GM21381 (cell line): ENCODE data around the gene TBX2.

Experiments
- ATAC-seq: cut with Tn5 transposase; IDR thresholded peaks from one replicate; pipeline ENCODE4 v1.9.1; 2021; ENCODE audit warnings: mild to moderate bottlenecking, moderate library complexity; ENCODE audit not compliant: unreplicated experiment

The TBX2 gene

DNA sequence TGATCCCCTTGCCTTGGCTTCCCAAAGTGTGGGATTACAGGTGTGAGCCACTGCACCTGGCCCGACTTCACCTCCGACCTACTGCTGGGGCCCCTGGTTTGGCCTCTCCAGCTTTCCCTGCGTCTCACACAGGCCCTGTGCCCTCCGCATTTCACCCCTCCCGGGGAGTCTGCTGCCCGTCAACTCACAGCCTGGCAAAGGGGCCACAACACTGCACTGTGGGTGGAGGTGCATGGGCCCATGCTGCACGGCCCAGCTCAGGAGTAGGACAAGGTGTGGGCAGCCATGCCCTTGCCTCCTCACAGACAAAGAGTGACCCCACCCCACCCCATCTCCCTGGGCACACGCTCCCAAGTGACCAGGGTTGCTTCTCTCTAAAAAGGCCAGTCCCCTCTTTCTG lies 12.6 kb upstream of the TBX2 start:
- ATAC-seq: no peak

DNA sequence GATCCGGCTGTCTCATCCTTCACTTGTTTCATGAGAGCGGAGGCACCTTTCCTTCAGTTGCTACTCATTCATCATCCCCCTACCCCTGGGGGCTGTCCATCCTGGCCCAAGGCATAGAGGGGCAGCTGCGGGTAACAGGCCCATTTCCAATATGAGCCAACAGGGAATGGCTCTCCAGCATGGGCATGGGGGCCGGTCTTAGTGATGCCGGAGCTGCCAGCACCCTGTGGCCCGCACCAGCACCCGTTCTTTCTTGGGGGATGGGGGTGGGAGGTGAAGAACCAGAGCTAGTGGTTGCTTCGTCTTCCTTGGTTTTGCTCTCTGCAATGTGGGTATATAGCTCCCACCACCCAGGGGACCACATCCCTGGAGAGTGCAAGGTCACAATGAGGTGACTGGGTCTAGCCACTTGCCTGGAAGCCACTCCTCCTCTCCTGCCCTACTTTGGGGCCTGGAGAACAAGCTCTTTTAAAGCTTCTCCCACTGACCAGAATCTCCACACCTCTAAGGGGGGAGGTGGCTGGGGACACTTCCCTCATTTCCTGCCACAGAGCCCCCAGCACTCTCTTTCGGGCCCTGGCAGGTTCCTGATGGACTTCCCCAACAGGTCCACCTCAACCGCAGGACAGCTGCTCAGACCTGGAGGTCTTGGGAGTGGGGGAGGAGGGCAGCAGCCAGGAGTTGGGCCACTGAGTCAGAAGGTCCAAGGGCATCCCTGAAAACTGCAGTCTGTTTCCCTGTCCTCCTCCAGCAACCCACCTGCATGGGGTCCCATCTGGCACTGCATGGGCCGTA lies 11.9 kb upstream of the TBX2 start:
- no peak for ATAC-seq

DNA sequence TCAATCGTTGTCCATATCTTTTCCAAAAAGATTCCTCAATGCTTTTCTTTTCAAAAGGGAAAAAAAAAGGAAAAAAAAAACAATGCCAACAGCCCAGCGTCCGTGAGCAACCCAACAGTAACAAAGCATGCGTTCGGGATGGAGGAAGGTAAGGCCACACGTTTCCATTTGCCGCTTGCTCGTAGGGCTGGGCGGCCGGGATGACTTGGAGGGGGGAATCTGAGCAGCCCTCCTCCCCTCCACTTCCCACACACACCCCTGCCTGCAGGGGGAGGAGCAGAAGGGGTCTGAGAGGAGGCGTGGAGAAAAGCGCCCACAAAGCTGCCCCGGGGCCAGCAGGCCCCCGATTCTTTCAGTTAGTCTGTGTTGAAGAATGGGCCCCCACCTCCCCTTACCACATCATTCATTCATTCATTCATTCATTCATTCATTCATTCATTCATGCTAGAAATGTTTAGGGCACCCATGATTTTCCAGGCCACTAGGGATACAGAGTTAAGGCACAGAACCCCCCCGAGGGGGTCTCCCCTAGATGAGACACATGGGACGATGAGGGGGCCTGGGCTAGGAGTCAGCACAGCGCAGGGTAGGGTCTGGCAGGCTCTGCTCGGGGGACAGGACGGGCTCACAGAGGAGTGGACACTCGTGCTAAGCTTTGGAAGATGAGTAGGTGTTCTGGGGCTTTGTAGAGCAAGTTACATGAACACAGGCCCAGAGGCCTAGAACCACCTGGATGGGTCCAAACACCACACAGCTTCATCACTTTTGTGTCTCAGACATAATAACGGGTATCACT lies 10.9 kb upstream of the TBX2 start:
- no peak for ATAC-seq

DNA sequence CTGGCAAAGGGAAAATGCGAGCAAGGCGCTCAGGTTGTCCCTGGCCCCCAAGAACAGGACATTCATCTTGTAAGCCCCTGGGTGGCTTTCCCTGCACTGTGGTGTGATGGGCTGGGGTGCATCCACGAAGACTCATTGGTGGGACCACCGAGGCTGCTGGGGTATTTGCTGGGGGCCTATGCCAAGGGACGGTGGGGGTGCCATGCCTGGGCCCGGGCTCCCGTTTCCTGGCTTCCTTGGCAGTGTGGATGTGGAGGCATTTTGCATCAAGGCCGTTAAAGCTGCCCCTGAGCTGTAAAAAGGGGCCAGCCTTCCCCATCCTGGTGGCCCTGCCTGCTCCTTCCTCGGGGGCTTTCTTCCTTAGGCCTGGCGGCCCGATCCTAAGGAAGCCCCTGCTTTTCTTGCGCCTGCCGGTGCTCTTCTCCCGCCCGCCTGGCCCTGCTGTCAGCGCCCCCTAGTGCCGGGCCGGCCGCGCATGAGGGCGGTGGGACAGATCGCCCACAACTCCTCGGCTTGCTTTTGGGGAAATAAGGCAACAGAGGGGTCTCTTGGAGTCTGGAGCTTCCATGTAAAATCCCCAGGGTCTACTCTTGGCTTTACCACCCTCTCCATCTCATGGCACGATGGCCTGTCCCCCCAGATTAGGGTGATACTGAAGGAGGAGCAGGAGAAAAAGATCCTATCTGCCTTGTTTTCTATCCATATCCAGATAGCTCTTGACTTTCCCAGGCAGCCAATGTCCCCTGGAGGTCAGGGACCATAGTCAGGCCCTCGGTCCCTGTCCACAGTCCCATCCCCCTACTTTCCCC lies 9.8 kb upstream of the TBX2 start:
- ATAC-seq: no peak

DNA sequence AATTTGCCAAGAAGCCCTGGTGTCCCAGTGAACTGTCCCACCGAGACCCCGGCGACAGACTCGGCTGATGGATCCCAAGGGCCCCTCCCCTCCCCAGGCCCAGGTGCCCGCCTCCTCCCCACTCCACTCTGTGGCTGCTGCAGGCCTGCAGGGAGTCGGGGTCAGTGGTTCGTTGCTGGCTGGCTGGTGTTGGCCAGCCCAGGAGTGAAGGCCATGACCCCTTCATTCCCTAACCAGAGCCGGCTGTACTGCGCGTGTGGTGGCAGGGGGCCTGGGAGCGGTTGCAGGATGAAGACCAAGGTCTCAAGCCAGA lies 9.2 kb upstream of the TBX2 start:
- ATAC-seq: no peak

DNA sequence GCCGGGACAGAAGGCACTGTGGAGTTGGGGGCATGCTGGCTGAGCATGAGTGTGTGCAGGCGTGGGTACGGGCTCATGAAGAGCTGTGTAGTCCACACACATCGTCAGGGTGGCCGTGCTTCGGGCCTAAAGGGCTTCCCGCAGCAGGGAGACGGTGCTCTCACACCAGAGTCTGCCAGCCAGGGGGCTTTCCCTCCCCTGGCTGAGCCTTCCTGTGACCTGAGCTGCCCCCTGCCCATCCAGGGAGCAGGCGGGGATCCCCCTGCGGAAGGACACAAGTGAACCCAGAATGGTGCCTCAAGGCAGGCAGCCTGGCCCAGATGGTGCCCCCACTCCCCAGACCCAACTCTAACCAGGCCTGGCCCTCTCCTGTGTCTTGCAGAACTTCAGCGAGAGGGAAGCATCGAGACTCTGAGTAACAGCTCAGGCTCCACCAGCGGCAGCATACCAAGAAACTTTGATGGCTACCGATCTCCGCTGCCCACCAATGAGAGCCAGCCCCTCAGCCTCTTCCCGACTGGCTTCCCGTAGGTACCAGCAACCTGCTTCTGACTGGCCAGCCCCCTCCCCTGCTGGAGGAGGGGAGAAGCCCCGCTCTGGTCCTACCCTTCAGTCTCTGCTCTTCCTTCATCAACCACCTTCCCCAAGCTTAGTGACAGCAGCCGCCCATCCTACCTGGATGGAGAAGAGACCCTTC lies 7.9 kb upstream of the TBX2 start:
- ATAC-seq: no peak

DNA sequence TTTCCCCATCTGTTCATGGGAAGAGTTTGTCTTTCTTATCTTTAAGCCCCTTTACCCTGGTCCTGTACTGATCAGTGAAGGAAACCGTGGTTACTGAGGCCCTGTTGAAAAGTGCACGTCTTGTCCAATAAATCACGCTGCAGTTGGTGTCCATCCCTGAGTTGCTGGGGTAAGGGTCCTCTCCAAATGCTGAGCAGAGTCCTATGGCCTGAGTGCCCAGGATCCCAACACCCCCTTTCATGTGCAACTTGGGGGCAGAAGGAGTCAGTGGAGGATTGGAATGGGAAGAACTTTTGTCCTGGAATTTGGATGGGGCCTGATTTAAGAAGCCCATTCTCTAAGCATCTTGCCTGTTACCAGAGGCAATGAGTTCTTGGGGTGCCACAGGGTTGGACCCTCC lies 7.0 kb upstream of the TBX2 start:
- no peak for ATAC-seq

DNA sequence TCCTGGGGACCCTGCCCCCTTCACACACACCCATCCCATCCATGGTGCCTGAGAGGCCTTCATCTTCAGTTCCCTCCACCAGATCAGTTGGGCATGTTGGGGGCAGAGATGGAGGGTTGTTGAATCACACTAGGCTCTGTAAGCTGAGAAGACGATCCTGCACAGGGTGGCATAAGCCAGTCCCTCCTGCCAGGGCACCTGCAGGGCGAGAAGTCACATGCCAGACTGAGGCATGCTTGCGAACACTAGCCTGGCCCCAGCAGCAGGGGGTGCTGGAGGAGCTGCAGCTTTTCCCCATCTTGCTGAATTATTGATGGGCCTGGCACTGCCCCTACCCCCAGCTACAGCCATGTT lies 6.1 kb upstream of the TBX2 start:
- no peak for ATAC-seq

DNA sequence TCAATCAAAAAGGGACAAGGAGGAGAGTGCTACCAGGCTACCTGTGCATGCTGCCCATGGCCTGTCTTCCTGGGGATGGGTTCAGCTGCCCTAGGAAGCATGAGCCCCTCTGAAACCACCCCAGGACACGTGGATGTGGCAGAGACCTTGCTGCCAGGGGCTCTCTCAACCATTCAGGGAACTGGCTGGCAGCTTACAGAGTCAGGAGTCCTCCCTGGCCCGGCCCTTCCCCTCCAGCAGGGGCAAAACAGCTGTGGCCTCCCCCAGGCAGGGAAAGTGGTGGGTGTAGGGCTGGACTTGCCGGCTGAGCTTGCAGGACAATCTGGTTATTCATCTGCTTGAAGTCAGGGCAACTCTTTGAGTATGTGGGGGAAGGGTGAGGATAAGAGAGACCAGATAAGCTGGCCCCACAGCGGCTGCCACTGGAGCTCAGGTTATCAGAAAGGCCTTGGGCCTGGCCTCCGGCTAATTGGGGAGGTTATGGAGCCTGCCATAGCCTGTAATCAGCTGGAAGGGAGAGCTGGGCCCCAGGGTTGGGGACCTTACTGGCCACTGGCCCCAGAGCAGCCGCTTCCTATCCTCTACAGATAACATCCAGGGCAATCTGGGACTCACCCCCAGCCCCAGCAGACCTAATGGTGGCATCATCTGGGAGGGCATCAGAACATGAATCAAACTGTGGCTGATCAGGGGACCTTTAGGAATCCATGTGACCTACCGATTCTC lies 5.6 kb upstream of the TBX2 start:
- no peak for ATAC-seq

DNA sequence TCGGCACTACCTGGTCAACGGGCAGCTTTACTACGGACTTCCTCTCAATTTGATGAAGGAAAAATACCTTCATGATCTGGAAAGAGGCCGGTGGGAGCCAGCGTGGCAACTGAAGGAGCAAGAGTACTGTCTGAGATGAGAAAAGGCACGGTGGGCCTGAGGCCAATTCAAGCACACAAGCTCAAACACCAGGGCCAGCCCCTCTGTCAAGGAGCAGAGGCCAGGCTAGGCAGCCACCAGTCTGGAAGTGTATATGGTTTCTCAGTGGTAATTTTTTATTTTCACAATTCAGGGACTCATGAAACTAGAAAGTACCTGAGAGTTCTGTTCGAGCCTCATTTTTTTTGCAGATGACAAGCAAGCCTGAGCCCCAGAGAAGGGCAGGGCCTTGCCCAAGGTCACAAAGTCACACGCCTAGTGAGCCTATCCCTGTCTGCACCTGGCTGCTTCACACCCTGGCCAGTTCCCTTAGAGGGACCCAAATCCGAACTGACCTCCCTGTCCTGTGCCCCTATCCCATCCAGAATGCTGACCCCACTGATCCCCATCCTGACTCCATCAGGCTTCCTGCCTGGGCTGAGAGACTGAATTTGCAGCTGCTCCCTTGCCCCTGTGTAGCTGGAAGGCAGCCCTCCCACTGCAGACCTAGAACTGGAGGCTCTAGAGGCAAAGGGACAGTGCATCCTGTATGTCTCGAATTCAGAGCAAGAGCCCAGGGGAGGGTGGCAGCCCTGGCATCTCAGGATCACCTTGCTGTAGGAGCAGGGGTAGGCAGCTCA lies 4.8 kb upstream of the TBX2 start:
- ATAC-seq: no peak

DNA sequence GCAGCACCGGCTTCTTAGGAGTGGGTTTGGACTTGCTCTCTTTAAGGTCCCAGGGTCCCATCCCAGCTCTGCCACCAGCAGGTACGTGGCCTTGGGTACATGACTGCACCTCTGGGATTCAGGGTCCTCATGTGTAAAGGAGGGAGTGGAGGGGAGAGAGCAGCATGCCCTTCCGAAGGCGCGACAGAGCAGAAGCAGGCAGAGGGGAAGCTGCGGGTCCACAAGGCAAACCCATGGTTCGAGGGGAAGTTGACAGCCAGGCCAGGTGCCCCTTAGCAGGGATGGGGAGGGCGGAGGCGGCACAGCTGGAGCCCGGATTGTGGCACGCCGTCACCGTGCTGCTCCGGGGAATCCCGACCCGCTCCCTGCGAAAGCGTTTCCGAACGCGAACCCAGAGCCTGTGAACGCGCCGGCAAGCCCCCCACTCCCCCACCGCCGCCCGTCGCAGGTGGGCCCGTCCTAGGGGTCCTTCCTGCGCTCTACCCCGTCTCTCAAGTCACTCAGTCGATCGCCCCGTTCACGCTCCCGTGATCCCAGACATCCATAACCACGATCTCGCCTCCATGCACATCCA lies 4.1 kb upstream of the TBX2 start:
- no peak for ATAC-seq

DNA sequence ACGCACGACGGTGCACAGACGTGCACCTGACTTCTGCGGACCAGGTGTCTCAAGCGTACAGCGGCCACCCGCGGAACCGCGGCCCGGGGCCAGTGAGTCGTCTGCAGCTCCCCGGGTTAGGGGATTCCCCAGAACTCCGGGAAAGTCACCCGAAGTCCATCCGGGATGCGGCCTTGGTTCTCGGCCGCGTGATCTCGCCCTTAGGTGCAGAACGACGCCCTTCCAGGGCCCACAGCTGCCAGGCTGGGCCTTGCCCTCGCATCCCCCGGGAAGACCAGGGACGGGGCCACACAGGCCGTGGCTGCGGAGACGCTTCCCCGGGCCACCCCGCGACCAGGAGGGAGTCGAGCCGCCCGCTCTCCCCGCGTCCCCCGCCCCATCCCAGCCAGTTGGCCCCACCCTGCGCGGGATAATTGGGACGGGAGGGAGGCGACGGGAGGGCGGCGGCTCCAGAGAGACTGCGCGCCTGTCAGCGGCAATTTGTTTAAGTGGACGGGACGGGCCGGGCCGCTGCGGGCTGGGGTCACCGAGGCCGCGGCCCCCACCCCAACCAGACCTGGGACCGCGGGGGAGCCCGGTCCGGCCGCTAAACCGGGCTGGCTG lies 3.6 kb upstream of the TBX2 start:
- no peak for ATAC-seq

DNA sequence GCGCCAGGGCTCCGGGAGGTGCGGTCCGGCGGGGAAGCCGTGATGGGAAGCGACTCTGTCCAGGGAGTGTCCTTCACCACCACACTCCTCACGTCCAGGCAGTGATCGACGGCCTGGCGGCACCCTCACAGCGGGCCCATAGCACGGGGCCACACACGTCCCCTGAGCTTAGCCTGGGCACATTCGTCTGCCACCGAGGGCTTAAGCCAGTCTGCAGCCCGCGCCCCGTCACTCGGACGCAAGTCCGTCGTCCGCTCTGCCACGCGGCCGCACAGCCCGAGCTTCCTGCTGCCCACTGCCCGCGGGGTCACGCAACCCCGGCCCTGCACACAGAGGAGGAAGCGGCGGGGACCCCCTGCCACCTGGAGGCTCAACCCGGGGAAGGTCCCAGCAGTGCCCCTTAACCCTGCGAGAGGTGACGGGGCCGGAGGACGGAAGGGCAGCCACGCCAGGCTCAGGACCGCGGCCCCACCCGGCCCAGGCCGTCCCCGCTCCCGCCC lies 3.0 kb upstream of the TBX2 start:
- no peak for ATAC-seq

DNA sequence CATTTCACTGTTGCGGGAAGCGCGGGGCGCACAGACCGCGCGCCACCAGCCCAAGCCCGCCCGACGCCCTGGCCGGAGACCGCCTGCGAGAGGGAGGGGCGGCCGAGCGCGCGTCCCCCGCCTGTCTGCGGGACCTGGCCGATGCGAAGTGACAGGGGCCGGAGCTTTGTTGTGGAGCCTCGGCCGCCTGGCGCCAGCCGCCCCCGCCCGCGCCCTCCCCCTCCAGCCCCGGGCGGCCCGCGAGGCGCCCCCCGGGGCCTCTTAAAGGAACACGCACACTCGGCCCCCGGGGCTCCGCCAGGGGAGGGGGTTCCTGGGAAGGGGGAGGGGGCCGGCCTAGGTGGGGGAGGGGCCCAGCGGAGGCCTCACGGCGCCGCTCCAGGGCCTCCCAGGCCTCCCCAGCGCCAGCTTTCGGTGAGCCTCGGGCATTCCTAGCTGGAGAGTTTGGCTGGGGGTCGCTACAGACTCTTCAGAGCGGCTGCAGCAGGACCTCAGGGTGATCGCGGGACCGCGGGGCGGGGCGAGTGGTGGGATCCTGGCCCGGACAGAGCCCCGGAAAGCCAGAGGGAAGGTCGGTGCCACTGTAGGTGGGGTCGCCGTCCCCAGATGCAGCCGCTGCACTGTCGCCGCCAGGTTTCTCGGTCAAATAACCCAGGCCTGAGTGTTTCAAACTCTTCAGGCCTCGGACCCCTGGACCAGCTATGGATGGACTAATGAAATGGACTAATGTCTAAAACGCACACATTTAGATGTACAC lies 2.4 kb upstream of the TBX2 start:
- no peak for ATAC-seq

DNA sequence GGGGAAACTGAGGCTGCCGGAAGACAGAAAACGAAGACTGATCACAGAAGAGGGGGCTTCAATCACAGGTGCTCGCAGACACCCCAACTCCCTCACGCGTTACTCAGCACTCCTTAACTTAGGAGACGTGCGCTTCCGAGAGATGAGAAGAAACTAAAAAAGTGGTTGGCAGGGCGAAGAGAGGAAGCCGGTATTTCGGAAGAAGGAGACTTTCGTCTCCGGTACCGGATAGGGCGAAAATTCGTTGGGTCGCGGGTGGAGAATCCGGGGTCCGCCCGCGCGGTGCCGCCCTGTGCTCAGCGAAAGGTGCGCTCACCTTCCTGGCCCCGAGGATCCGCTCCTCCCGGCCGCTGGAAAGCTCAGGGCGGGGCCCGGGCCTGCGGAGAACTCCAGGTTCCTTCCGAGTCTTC lies 917 bp upstream of the TBX2 start:
- ATAC-seq: no peak

DNA sequence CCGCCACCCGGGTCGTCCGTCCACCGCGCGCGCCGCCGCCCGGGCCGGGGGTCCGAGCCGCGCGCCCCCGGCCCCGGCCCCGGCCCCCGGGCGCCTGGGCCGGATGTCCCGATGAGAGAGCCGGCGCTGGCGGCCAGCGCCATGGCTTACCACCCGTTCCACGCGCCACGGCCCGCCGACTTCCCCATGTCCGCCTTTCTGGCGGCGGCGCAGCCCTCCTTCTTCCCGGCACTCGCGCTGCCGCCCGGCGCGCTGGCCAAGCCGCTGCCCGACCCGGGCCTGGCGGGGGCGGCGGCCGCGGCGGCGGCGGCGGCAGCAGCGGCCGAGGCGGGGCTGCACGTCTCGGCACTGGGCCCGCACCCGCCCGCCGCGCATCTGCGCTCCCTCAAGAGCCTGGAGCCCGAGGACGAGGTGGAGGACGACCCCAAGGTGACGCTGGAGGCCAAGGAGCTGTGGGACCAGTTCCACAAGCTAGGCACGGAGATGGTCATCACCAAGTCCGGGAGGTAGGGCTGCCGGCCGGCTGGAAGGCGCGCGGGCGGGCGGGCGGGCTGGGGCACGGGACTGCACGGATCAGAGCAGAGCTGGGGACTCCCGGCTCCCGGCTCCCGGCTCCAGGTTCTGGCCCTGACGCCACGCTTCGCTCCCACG lies 548 bp downstream of the TBX2 start:
- ATAC-seq: no peak

DNA sequence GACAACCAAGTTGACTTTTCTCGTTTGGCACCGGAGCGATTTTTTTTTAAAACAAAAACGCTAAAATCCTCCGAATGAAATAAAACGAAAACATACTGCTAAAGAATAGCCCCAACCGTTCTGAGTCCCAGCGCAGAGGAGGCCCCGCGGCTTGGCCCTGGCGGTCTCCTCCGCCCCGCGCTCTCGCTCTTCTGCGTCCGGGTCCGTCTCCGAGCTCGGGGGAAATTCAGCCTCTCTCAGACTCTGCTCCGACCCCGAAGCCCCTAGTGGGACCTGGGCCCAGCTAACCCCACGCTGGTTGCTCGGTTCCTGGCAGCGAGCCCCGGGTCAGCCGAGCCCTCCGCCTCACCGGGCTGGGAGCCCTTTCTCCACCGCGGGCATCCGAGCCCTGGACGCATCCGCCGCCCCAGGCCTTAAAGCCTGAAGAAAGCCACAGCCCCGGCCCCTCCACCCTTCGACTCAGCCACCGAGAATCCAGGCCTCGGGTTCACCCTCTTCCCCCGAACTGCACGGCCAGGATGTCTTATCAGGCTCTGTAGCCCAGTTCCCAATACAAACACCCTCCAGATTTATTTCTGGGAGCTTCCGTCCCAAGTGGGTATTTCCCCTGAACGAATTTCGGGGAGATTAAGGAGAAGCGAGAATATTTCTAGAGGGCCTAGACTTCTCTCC lies 1.2 kb downstream of the TBX2 start:
- ATAC-seq: no peak
